GM12878 (cell line): Measurements from ENCODE around the gene SLC39A7. TPM values are rescaled to one million over a fixed set of nuclear protein-coding genes. Genes with fewer than 3 reads are reported as not detected.
A peak's percentile ranks its signal among the peaks of the same experiment; 100 is the strongest.

Source experiments
- CHD4 ChIP-seq: fragments of 200-600 bp; sonication (generic); IDR thresholded peaks from 2 replicates; pipeline ENCODE4 v1.6.1; 2016; ENCODE audit warnings: mild to moderate bottlenecking
- CREM ChIP-seq: IDR thresholded peaks from 2 replicates; pipeline ENCODE4 v1.6.1; 2014; ENCODE audit warnings: antibody characterized with exemption, low read depth
- DPF2 ChIP-seq: fragments of 450-650 bp; IDR thresholded peaks from 2 replicates; pipeline ENCODE4 v1.6.1; 2017; ENCODE audit warnings: mild to moderate bottlenecking
- EZH2 ChIP-seq: IDR thresholded peaks from 2 replicates; pipeline ENCODE4 v1.6.1; 2012; ENCODE audit warnings: low read depth, mild to moderate bottlenecking, control low read depth, inconsistent platforms, low read length, borderline replicate concordance; ENCODE audit not compliant: control insufficient read depth
- HDAC6 ChIP-seq: fragments of 200-600 bp; sonication (generic); IDR thresholded peaks from one replicate; pipeline ENCODE4 v1.8.0; 2017; ENCODE audit warnings: antibody characterized with exemption; ENCODE audit not compliant: unreplicated experiment
- PKNOX1 ChIP-seq: fragments of 450-650 bp; IDR thresholded peaks from 2 replicates; pipeline ENCODE4 v1.6.1; 2016; ENCODE audit warnings: mild to moderate bottlenecking
- RUNX3 ChIP-seq: IDR thresholded peaks from 2 replicates; pipeline ENCODE4 v1.6.1; 2012; ENCODE audit warnings: low read length, inconsistent platforms
- SIX5 ChIP-seq: IDR thresholded peaks from 2 replicates; pipeline ENCODE4 v1.6.1; 2011; ENCODE audit warnings: mild to moderate bottlenecking, low read depth, low read length, moderate library complexity; ENCODE audit not compliant: severe bottlenecking
- SMARCA5 ChIP-seq: fragments of 450-650 bp; IDR thresholded peaks from 2 replicates; pipeline ENCODE4 v1.6.1; 2017; ENCODE audit warnings: mild to moderate bottlenecking
- SPI1 ChIP-seq: IDR thresholded peaks from 2 replicates; pipeline ENCODE4 v1.6.1; 2011; ENCODE audit warnings: low read depth, mild to moderate bottlenecking, low read length, moderate library complexity, borderline replicate concordance; ENCODE audit not compliant: insufficient read depth
- STAT1 ChIP-seq: fragments of 450-650 bp; conservative IDR thresholded peaks from 2 replicates; pipeline ENCODE4 v1.6.1; 2014; ENCODE audit warnings: antibody characterized with exemption, mild to moderate bottlenecking
- STAT3 ChIP-seq: IDR thresholded peaks from 2 replicates; pipeline ENCODE4 v1.6.1; 2011; ENCODE audit warnings: low read depth, low read length, improper control_type of control experiment
- SUPT20H ChIP-seq: IDR thresholded peaks from 2 replicates; pipeline ENCODE4 v1.6.1; 2011; ENCODE audit warnings: low read depth, mild to moderate bottlenecking, low read length, moderate library complexity, borderline replicate concordance; ENCODE audit not compliant: control insufficient read depth
- TBL1XR1 ChIP-seq: IDR thresholded peaks from 2 replicates; pipeline ENCODE4 v1.6.1; 2012; ENCODE audit warnings: low read depth, low read length, improper control_type of control experiment
- YY1 ChIP-seq: IDR thresholded peaks from 2 replicates; pipeline ENCODE4 v1.6.1; 2011; ENCODE audit warnings: low read depth, mild to moderate bottlenecking, low read length
- ZBTB40 ChIP-seq: fragments of 450-650 bp; IDR thresholded peaks from 2 replicates; pipeline ENCODE4 v1.6.1; 2016; ENCODE audit warnings: mild to moderate bottlenecking, moderate library complexity, borderline replicate concordance
- ZSCAN29 ChIP-seq: fragments of 450-650 bp; IDR thresholded peaks from 2 replicates; pipeline ENCODE4 v1.6.1; 2017; ENCODE audit warnings: mild to moderate bottlenecking, moderate library complexity
- polyA plus RNA-seq, 11 experiments: library from polyadenylated mRNA; depleted of rRNA in 4 of 11; unstranded in 6 of 11; stranded (reverse) in 5 of 11; fragments of >200 nt; fragmentation: Nextera tagmentation in 4 of 11; fragmentation: Illumina TruSeq in 1 of 11; extraction: Ambion mirVana in 4 of 11; extraction: Trizol in 1 of 11; gene quantifications; 1 replicate in 1 of 11; 2 replicates in 10 of 11; pipeline versions ENCODE4 v1.2.1 to v1.2.3, GENCODE V29; 2011 to 2016; ENCODE audit warnings: inconsistent platforms in 2 of 11, missing spikeins in 2 of 11, low read depth in 1 of 11
- total RNA-seq, 4 experiments: library from RNA; depleted of rRNA in 3 of 4; stranded (reverse); fragments of >200 nt in 3 of 4; fragmentation: Illumina TruSeq in 1 of 4; extraction: Trizol in 1 of 4; gene quantifications; 2 replicates each; pipeline versions ENCODE4 v1.2.1 to v1.2.3, GENCODE V29; 2013 to 2021
- TF ChIP-seq, protein P1 (sequence below): IDR thresholded peaks from 2 replicates; pipeline ENCODE4 v1.6.1; 2012; ENCODE audit warnings: low read depth, low read length, improper control_type of control experiment
- TF ChIP-seq, protein P2 (sequence below): IDR thresholded peaks from 2 replicates; pipeline ENCODE4 v1.6.1; 2011; ENCODE audit warnings: mild to moderate bottlenecking, low read depth, low read length, moderate library complexity; ENCODE audit not compliant: insufficient replicate concordance
- TF ChIP-seq, protein P3 (sequence below): fragments of 450-650 bp; IDR thresholded peaks from 2 replicates; pipeline ENCODE4 v1.6.1; 2017; ENCODE audit warnings: mild to moderate bottlenecking

SLC39A7 gene
- total and polyA plus RNA-seq, 10 of the 15 experiments (the other 5 are each of a cell fraction or from before 2014, with no cell fraction given), result 7.3 to 63.1 (median 40.6) TPM

GRCh38 chr6:33247977-33248642 lies 47.4 kb downstream of the SLC39A7 start (continued):
- TF ChIP-seq ZBTB40, result no peak
- TF ChIP-seq SUPT20H, result no peak
- TF ChIP-seq SMARCA5, result peak; percentile 81; the same call in 1 of the 2 replicates
- no peak for TF ChIP-seq EZH2
- TF ChIP-seq RUNX3, result no peak
- 0 out of 2 replicates have a peak, but pooled peaks have one; percentile 61 for TF ChIP-seq YY1
- no peak for TF ChIP-seq SPI1
- TF ChIP-seq DPF2, result no peak
- no peak for TF ChIP-seq HDAC6
- TF ChIP-seq, protein P1, sequence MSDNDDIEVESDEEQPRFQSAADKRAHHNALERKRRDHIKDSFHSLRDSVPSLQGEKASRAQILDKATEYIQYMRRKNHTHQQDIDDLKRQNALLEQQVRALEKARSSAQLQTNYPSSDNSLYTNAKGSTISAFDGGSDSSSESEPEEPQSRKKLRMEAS, result no peak; the same call in 1 of the 2 replicates
- TF ChIP-seq CREM, result no peak
- no peak for TF ChIP-seq TBL1XR1
- TF ChIP-seq, protein P2, sequence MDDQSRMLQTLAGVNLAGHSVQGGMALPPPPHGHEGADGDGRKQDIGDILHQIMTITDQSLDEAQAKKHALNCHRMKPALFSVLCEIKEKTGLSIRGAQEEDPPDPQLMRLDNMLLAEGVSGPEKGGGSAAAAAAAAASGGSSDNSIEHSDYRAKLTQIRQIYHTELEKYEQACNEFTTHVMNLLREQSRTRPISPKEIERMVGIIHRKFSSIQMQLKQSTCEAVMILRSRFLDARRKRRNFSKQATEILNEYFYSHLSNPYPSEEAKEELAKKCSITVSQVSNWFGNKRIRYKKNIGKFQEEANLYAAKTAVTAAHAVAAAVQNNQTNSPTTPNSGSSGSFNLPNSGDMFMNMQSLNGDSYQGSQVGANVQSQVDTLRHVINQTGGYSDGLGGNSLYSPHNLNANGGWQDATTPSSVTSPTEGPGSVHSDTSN, result no peak
- TF ChIP-seq STAT3, result no peak
- TF ChIP-seq, protein P3, sequence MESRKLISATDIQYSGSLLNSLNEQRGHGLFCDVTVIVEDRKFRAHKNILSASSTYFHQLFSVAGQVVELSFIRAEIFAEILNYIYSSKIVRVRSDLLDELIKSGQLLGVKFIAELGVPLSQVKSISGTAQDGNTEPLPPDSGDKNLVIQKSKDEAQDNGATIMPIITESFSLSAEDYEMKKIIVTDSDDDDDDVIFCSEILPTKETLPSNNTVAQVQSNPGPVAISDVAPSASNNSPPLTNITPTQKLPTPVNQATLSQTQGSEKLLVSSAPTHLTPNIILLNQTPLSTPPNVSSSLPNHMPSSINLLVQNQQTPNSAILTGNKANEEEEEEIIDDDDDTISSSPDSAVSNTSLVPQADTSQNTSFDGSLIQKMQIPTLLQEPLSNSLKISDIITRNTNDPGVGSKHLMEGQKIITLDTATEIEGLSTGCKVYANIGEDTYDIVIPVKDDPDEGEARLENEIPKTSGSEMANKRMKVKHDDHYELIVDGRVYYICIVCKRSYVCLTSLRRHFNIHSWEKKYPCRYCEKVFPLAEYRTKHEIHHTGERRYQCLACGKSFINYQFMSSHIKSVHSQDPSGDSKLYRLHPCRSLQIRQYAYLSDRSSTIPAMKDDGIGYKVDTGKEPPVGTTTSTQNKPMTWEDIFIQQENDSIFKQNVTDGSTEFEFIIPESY, result no peak
- no peak for TF ChIP-seq SIX5
- TF ChIP-seq PKNOX1, result no peak
- no peak for TF ChIP-seq ZSCAN29
- no peak for TF ChIP-seq CHD4
- no peak for TF ChIP-seq STAT1
